HG02938 (cell line): ENCODE measurements around the gene ENTREP3.
"Not testable (repeated sequence)": the region's sequence is repeated elsewhere in the genome, so short reads cannot be mapped to it uniquely, and the experiment has no call there.

Experiments used
- ATAC-seq: cut with Tn5 transposase; IDR thresholded peaks from one replicate; pipeline ENCODE4 v1.9.1; 2021; ENCODE audit warnings: mild to moderate bottlenecking, moderate library complexity; ENCODE audit not compliant: unreplicated experiment

Gene ENTREP3

DNA sequence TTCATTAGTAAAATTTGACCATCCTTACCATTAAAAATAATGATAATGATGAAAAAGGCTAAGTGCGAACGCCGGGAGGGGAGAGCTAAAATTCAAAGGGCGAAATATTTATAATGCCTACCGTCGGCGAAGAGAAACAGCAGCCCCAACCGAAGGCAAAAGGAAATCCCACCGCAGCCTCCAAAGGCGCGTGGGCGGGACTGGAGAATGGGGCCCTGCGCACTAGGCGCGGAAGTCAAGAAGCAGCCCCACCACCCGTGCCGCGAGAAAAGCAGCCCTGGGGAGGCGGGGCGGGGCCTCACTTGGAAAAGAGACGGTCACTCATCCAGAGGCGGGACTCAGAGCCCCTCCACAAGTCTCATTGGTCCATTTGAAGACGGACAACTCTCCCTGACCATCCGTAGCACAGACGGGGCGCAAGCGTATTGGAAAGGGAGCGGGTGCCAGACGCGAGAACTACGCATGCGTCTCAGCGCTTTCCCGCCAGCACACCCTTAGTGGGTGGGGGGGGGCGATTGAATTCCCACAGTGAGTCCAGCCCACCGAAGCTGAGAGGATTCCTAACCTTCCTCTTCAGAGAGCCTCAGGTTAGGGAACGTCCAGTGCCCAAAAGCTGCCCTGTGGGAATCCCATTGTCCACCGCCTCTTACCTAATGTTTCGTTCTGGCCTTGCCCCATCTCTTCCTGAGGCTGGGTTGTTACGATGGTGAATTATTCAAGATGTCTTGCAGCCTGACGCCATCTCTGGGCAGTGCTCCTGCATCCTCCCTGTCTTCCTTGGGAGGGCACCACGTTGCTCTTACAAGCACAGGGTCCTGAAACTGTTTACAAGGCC lies 27.8 kb downstream of the ENTREP3 start:
- peak; percentile 89 for ATAC-seq

DNA sequence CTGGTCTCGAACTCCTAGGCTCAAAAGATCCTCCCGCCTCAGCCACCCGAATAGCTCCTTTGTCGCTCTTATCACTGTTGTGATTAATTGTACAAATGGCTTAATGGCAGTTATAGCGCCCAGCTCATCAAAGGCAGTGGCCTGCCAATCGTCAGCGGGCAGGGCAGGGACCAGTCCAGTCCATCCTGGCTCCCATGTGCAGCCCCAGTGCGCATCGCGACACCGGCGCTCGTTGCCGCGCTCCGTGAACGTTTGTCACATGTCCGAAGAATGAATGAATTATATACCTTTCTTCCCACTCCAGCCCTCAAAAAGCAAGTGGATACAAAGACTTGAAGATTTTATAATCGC lies 28.4 kb downstream of the ENTREP3 start:
- ATAC-seq, result no peak

DNA sequence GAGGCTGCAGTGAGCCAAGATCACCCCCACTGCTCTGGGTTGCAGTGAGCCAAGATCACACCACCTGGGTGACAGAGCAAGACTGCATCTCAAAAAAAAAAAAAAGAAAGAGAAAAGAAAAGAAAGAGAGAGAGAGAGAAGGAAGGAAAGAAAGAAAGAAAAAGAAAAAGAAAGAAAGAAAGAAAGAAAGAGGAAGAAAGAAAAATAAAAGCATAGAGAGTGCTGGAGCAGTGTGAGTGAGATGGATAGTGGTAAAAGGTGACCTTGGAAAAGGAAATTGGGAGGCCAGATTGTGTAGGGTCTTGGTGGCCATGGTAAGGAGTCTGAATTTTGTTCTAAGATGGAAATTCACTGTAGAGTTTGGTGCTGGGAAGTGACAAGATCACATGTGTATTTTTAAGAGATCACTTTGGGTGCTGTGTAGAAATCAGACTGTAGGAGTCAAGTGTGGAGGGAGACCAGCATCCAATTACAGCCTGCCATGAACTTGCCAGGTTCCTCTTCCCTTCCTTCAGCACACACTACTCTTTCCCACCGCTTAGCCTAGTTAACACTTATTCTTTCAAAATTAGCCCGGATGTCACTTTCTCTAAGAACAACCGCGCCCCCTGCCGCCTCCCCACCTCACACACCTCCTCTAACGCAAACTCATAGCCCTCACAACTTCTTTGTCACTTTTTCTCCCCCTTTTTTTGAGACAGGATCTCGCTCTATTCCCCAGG lies 28.9 kb downstream of the ENTREP3 start:
- no peak for ATAC-seq

DNA sequence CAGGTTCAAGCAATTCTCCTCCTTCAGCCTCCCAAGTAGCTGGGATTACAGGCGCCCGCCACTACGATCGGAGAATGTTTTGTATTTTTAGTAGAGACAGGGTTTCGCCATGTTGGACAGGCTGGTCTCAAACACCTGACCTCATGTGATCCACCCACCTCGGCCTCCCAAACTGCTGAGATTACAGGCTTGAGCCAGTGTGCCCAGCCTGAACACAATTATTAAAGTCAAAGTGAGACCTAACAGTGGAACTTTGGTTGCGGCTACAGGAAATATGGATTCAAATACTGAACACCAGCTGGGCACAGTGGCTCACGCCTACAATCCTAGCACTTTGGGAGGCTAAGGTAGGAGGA lies 29.9 kb downstream of the ENTREP3 start:
- ATAC-seq, result not testable (repeated sequence)

DNA sequence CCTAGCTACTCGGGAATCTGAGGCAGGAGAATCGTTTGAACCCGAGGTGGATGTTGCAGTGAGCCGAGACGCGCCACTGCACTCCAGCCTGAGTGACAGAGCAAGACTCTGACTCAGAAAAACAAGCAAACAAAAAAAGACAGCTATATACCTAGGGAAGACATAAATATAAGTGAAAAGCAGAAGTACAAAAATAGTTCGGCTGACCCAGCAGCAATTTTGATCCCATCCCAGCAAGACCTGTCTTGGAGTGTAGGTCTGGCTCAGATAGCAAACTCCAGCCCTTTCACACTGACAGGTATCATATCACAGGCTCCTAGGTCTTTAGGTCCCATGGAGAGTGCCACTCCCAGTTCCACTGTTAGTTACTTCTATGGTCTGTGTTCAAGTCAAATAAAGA lies 32.2 kb downstream of the ENTREP3 start:
- ATAC-seq, result no peak

DNA sequence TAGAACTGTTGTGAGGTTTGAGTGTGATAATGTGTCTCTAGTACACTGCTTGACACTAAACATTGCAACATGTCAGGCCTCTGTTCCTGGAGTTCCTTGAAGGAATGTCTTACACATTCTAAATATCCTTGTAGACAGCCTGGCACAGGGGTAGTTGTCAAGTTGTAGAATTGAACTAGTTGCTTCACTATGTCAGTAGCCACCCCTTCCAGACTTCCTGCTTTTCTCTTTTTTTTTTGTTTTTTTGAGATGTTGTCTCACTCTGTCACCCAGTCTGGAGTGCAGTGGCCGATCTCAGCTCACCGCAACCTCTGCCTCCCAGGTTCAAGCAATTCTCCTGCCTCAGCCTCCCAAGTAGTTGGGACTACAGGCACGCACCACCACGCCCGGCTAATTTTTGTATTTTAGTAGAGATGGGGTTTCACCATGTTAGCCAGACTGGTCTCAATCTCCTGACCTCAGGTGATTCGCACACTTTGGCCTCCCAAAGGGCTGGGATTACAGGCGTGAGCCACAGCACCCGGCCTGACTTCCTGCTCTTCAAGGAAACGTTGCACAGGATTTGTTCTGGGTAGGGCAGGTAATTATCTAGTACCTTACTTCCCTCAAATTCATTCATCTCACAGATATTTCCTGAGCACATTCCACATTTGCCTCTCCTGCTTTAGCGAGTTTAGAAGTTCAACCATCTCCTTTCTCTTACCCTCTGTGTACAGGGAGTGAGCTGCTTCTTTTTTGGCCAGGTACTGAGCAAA lies 34.9 kb downstream of the ENTREP3 start:
- not testable (repeated sequence) for ATAC-seq

DNA sequence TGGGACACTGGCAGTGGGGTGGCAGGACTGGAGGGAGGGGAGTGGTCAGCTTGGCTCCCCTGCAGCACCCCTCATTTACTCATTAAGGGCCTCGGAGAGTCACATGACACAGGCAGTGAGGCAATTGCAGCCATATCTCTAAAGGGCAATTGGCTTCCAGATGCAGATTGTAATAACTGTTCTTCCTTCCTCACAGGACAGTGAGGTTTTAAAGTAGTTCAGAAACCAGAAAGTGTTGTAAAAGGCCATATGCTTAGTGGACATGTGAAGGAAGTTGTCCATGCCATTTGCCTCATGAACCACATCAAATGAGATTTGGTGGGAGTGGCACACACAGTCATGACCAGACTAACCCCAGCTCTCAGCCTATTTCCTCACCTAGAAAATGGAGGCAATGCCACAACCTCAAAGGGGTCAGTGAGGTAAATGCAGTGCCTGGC lies 35.7 kb downstream of the ENTREP3 start:
- no peak for ATAC-seq

DNA sequence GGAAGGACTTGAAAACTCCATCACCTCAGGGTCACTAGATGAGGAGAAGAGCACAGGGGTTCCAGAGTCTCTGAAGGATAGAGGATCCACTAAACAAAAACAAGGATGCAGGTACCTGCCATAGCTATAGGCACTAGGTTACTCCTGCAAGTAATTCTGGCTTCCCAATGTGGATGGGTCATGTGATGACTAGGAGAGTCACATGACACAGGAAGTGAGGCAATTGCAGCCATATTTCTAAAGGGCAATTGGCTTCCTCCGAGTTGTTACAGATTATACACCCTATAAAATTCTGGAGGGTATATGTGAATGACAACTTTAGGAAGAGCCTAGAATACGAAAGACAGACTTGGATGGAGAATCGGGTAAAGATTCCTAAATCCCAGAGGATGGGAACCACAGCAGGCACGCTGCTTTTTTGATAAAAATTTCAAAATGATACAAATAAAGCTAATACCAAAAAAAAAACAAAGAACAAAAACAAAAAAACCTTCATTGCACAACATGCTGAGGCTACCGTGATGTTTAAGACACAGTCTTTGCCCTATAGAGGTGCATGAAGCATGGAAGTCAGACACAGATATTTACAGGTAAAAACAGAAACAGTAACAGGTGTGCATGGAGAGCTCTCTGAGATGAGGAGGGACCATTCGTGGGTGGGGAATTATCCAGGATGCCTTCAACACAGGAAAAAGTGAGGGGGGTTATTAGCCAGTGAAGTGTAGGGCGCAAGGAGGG lies 36.3 kb downstream of the ENTREP3 start:
- ATAC-seq, result no peak

DNA sequence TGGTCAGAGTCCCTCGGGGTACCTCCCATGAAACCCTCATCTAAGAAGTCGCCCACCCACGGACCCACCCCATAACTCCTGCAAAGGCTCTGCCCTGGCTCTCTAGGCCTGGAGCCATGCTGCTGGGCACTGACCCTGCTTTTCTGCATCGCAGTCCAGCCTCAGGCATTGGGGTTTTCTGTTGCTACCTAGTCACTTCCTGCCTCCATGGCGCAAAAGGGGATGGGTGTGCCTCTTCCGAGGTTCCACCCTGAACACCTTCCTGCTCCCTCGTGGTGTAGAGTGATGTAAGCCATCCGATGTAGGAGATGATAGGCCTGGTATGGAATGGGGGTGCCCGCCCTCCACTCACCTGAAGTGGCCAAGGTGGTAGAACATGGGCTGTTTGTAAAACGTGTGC lies 40.6 kb downstream of the ENTREP3 start:
- not testable (repeated sequence) for ATAC-seq

DNA sequence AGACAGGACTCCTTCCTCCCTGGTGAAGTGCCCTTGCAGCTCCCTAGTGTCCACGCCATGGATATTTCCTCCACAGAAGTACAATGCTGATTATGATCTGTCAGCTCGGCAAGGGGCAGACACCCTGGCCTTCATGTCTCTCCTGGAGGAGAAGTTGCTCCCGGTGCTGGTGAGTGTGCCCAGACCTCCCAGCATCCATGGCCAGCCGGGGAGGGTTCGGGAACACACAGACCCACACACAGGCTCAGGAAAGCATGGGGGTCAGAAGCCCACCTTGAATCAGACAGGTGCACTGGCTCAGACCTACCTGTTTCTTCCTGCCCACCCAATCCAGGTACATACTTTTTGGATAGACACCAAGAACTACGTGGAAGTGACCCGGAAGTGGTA lies 43.2 kb downstream of the ENTREP3 start:
- not testable (repeated sequence) for ATAC-seq

DNA sequence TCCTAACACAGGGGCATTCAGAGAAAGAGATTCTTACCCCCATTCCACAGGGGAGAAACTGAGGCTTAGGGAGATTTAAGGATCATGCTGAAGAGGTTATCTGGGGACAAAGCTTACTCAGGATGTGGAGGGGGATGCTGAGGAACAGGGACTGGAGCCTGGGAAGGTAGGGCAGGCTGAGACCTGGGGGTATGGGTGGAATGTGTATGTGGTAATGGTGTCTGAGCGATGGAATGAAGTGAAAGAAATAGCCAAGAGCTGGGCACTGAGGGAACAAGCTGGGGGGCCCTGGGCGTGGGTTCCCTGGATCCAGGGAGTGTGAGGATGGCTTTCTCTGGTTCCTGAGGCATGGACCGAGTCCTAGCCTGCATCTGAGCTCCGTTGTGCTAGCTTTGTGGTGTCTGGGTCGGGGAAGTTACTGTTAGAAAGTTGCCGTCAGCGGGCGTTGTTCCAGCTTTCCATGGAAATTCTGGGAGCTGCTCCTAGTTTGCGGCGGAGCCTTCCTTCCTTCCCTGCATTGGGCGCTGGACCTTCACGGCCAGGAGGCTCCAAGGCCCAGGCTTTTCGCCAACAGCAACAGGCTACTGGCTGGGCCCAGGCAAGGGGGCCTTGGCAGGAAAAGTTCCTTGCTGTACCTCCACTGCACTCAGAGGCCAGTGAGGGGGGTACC lies 43.8 kb downstream of the ENTREP3 start:
- ATAC-seq, result not testable (repeated sequence)

DNA sequence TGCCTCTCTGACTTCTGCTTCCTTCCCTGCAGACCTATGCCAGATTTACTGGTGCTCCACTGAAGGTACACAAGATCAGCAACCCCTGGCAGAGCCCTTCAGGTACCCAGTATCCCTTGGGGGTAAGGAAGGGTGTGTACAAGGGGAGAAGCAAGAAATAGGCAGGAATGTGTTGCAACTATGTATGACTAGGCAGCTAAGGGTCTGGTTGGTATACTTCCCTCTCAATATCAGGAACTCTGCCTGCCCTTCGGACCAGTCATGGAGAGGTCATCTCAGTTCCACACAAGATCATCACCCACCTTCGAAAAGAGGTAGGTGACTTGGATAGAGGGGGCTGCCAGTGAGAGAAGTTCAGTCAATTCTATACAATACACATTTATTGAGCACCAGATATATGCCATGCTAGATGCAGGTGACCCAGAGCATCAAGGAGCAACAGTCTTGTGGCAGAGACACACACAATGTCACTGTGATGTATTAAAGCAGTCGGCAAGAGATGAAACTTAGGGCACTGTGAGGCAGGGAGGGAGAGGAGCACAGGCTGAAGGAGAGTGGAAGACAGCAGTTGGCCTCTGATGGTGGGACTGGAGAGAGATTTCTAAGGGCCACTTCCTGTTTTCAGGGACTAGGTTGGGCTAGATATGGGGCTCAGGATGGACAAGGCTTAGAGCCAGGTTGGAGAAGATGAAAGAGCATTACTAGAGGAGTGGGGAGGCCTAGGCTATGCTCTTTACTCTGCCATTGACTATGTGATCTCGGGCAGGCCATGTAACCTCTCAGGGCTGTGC lies 44.8 kb downstream of the ENTREP3 start:
- ATAC-seq, result no peak

DNA sequence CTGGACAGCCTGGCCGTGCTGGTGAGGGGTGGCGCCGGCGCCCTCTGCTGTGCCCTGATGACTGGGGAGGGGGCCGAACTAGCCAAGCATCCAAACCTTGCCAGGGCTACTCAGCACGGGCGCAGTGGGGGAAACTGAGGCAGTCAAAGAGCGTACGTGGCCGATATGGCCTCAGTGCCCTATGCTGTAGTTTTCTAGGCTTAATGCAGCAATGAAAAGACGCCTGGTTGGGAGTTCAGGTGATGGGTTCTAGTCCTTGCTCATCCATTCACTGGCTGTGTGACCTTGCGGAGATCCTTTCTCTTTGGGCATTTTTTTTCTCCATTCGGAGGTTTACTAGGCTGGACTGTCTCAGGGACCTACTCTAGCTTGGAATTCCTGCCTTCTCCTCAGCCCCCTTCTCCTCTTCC lies 46.0 kb downstream of the ENTREP3 start:
- ATAC-seq, result no peak

DNA sequence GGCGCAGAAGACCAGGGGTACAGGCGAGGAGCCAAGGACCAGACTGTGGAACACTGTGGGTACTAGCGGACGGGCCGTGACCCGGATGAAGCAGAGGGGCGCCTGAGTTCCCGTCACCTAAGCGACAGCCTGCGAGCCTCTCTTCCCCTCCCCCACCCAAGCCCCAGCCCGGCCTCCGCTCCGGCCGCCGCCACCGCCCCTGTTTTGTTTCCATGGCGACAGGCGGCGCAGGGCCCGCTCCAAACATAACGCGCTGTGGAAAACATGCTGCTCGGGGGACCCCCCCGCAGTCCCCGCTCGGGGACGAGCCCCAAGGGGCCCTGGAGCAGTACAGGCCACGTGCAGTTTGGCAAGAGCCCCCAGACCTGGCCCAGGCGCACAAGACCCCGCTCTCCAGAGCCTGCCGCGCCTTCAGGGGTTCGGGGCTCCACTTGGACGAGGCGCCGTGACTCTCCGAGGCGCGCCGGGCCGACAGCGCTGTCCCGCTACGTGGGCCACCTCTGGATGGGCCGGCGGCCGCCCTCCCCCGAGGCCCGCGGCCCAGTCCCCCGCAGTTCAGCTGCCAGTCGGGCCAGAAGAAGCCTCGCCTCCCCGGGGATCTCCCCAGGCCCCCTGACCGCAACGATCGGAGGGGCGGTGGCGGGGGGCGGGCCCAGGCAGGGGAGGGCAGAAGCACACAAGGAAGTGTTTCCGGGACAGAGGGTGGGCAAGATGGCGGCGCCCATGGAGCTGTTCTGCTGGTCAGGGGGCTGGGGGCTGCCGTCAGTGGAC lies 46.6 kb downstream of the ENTREP3 start, which contains the start of gene MTX1:
MTX1 (plus strand) TSS at position 155 of the 771 bp plus-strand sequence; CDS start at position 265, 110 bp downstream.
- ATAC-seq, result peak; percentile 69

DNA sequence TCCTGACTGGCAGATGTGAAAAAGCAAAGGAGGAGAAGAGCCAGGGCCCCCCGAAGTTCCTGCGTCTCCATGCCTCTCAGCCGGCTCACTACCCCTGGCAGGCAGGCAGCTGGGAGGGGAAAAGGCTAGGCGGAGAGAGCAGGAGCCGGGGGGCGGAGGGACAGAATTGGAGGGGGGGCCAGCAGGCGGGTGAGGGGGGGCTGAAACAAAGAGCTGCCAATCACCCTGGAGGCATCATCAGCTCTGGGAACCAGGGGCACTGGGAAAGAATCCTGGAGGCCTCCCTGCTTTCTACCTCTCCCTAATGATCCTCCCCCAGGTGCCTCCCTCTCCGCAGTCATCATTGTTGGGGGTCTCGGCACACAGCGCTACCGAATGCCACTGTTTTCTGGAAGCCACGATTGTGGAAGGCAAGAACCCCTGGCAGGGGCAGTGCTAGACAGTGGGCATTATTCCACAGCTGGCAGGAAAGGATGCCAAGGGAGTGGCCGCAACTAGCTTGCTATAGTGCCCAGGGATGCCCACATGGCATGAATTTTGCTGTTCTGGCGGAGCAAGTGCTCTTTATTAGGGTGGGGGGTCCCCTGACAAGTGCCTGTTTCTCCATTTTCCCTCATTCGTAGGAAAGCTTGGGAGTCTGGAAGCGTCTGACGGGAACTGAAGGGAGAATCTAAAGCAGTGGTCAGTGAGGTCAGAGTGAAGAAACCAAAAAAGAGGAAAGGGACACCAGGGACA lies 47.3 kb downstream of the ENTREP3 start, which contains the start of gene THBS3:
THBS3 (minus strand) TSS at position 92 of the 735 bp plus-strand sequence; CDS start at position 71, 21 bp downstream.
- no peak for ATAC-seq

DNA sequence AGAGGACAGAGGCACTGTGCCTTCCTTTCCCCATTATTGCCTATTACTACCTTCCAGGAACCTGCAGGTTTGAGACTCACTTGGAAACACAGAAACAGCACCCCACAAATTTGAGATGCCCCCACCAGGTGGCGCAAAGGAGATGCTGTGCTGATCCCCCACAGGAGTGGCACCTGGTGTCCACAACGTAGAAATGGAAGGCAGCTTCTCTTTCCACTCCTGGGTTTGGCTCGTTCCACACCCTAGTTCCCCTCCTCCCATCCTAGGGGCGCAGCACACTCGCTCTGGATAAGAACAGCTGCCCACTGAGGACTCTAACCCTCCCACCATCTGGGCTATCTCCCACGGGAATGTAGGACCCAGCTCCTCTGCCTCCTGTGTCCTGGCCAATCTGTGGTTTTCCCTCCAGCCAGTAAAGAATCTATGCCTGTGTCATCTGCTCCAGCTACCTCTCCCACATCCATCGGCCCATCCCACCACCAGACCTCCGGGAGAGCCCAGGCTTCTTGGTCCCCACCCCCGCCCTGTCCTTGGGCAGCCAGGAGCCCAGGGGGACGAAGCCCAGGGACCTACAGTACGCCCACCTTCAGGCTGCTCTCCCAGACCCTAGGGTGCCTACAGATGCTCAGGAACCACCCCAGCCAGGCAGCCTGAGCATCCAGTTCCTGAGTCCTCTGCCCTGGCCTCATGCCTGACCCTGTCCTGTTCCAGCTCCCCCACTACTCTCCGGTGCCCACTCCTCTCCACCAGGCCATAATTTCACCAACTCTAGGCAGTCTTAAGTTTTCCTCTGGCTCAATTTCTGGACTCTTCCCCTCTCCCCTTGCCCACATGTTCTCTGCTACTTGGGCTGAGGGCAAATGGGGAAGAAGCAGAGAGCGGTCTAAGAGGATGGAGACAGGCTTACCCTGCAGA lies 48.1 kb downstream of the ENTREP3 start:
- no peak for ATAC-seq
